HUES6 (cell line): ENCODE results near the gene AURKAIP1.
A peak's percentile ranks its signal among the peaks of the same experiment; 100 is the strongest.

ENCODE experiments used
- H3K27ac ChIP-seq: 2 replicates; pipeline ENCODE4 v1.7.0; 2013; ENCODE audit warnings: low read depth, mild to moderate bottlenecking, low read length, inconsistent platforms
- H3K27me3 ChIP-seq: 2 replicates; pipeline ENCODE4 v1.6.1; 2013; ENCODE audit warnings: low read length; ENCODE audit not compliant: control insufficient read depth, insufficient read depth
- H3K36me3 ChIP-seq: 2 replicates; pipeline ENCODE4 v1.6.1; 2013; ENCODE audit warnings: low read length; ENCODE audit not compliant: control insufficient read depth, insufficient read depth
- H3K4me1 ChIP-seq: 2 replicates; pipeline ENCODE4 v1.6.1; 2013; ENCODE audit warnings: low read length; ENCODE audit not compliant: control insufficient read depth, insufficient read depth
- H3K4me3 ChIP-seq: 2 replicates; pipeline ENCODE4 v1.5.1; 2013; ENCODE audit warnings: low read depth, low read length
- H3K9ac ChIP-seq: one replicate; pipeline ENCODE4 v1.6.1; 2013; ENCODE audit warnings: mild to moderate bottlenecking, low read length
- H3K9me3 ChIP-seq: 2 replicates; pipeline ENCODE4 v1.6.1; 2013; ENCODE audit warnings: low read depth, low read length; ENCODE audit not compliant: control insufficient read depth, insufficient read depth

The AURKAIP1 gene

DNA sequence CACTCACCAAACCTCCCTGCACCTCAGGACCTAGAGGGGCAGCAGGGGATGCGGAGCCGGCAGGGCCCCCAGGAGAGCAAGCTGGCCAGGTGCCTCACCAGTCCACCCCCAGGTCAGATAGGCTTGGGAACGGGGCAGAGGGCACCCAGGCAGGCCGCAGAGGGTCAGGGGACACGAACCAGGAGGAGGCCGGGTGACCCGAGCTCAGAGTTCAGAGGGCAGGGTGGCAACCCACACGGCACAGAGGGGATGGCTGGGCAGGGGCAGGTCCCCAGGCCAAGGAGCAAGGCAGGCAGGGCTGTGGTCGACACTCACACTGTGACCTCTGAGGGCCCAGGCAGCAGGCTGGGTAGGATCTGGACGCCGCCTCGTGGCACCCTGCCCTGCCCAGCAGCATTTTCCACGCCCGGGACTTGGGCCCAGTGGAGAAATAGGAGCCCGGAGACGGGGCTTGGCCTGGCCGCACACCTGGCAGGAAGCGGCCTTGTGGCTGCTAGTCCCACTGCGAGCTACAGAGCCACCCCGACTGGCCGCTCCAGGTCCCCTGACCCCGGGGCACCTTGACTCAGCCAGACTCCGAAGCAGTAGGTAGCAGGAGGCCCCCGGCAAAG is 31.1 kb downstream of the AURKAIP1 start:
- H3K27ac ChIP-seq = no peak overlapping the region
- H3K27me3 ChIP-seq = no peaks in the 10 kb centered on the region
- H3K4me3 ChIP-seq = no peak overlapping the region
- H3K36me3 ChIP-seq = peaks cover 29% of the 10 kb centered on the region
- H3K4me1 ChIP-seq = peaks cover 12% of the 10 kb centered on the region
- H3K9me3 ChIP-seq = no peaks in the 10 kb centered on the region
- H3K9ac ChIP-seq = no peak overlapping the region

DNA sequence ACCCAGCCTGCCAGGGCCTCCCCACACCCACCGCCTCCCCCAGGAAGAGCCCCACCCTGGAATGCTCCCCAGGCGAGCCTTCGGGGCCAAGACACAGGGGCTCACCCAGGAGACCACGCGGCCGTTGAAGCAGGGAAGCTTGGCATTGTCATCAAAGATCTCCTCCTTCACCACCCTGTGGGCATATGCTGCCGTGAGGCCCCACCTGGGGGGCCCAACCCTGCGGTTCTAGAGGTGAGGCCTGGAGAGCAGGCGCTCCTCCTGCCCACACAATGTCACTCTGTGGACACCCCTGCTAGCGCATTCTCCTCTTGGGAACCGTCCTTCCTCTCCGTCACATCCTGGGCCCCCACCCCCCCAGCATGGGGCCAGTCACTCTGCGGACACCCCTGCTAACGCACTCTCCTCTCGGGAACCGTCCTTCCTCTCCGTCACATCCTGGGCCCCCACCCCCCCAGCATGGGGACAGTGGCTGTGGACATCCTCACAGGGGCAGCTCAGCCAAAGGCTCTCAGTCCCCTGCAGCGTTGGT is 32.4 kb downstream of the AURKAIP1 start:
- Histone ChIP-seq H3K27ac (0 out of 2 replicates have a peak overlapping the region, but pooled peaks have one; percentile 19), H3K9ac (no peak overlapping the region), H3K9me3 (no peaks in the 10 kb centered on the region), H3K27me3 (no peaks in the 10 kb centered on the region), H3K4me3 (no peak overlapping the region), H3K4me1 (peaks cover 5% of the 10 kb centered on the region), H3K36me3 (peaks cover 38% of the 10 kb centered on the region)

DNA sequence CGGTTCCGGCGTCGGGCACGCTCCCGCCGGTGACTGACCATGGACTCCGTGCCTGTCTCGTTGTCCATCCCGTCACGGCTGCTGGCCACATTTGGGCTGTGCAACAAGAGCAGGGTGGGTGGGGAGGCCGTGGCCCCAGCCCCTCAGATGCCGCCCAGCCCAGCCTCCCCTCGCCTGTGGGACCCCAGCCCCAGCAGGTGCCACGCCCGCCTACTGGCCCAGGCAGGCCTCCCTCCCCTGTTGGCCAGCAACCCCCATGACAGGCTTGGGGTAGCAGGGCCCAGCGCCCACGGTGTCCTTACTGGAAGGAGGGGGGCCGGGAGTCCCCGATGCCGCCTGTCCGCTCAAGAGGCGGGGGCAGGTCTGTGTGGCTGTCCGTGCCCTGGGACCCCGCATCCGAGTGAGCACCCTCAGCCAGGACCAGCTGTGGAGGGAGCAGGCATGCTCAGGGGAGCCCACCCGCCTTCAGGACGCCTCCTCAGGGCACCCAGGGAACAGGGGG is 32.9 kb downstream of the AURKAIP1 start:
- Histone ChIP-seq H3K27me3 (no peaks in the 10 kb centered on the region), H3K36me3 (peaks cover 38% of the 10 kb centered on the region), H3K4me1 (no peaks in the 10 kb centered on the region), H3K9ac (no peak overlapping the region), H3K4me3 (no peak overlapping the region), H3K27ac (0 out of 2 replicates have a peak overlapping the region, but pooled peaks have one; percentile 19), H3K9me3 (no peaks in the 10 kb centered on the region)

DNA sequence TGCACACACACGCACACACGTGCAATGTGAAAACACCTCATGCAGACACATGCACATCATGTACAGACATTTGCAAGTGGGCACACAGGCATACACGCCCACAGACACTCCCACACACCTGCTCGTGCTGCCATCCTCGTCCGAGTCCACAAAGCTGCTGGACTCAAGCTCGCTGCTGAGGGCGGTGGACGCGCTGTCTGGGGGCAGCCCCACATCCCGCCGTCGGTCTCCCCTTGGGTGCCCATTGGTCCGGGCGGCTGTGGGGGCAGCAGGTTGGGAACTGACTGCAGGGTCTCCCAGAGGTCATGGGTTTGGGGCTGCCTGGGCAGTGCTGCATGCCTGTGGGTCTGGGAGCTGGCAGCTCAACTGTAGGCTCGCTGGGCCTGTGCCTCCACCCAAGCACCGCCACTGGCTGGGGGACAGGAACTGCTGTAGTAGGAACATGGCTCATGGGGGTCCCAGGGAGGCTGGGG is 33.4 kb downstream of the AURKAIP1 start:
- H3K9ac ChIP-seq = no peak overlapping the region
- H3K4me3 ChIP-seq = no peak overlapping the region
- H3K27ac ChIP-seq = no peak overlapping the region
- peaks cover 38% of the 10 kb centered on the region for H3K36me3 ChIP-seq
- H3K4me1 ChIP-seq = no peaks in the 10 kb centered on the region
- H3K9me3 ChIP-seq = no peaks in the 10 kb centered on the region
- no peaks in the 10 kb centered on the region for H3K27me3 ChIP-seq

DNA sequence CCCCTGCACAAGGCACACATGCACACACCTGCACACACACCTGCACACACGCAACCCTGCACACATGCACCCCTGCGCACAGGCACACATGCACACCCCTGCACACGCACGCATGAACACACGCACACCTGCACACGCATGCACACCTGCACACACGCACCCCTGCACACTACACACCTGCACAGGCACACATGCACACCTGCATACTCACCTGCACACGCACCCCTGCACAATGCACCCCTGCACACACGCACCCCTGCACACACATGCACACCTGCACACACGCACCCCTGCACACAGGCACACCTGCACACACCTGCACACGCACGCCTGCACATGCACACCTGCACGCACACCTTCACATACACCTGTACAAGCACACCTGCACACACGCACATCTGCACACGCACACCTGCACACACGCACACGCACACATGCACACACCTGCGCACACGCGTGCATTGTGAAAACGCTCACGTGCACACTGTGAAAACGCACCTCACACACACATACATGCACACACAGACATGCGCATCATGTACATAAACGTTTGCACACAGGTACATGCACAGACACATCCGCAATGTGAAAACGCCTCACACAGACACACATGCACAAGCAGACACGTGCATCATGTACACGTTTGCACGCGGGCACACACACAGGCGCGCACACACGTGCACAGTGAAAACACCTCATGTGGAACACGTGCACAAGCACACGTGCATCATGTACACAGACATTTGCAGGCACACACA is 34.0 kb downstream of the AURKAIP1 start:
- H3K27ac ChIP-seq = no peak overlapping the region
- H3K9ac ChIP-seq = no peak overlapping the region
- no peak overlapping the region for H3K4me3 ChIP-seq
- no peaks in the 10 kb centered on the region for H3K27me3 ChIP-seq
- H3K4me1 ChIP-seq = no peaks in the 10 kb centered on the region
- peaks cover 34% of the 10 kb centered on the region for H3K36me3 ChIP-seq
- no peaks in the 10 kb centered on the region for H3K9me3 ChIP-seq

DNA sequence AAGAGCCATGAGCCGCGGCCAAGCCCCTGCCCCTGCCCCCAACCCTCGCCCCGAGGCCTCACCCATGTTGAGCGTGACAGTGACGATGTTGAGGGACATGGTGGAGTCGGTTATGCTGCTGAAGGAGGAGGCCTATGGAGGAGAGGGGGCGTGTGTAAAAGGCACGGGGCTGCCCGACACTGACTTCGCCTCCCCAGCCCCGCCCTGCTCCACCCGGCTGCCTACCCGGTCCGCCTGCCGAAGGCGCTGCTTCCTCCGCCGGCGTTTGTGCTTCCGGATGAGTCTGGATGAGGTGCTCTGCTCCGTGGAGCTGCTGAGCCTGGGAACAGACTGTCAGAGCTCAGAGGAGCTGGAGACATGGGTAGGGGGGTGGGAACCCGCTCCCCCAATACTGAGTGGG is 34.8 kb downstream of the AURKAIP1 start:
- Histone ChIP-seq H3K36me3 (peaks cover 38% of the 10 kb centered on the region), H3K4me3 (no peak overlapping the region), H3K9me3 (no peaks in the 10 kb centered on the region), H3K27ac (no peak overlapping the region), H3K9ac (no peak overlapping the region), H3K27me3 (no peaks in the 10 kb centered on the region), H3K4me1 (no peaks in the 10 kb centered on the region)

DNA sequence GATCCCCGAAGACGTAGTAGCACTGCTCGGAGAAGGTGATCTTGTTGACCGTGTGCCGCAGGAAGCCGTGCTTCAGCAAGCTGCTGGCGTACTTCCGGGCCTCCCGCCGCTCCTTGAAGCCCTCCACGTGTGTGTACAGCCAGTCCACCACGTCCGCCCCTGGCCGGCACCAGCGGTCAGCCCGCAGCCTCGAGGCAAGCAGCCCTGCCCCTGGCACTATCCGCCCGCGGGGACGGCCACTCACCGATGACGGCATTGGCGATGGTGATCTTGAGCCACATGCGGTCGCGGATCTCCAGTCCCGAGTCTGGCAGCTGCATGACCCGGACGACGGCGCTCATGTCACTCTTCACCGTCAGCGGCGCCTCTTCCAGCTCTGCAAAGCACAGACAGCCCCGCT is 36.7 kb downstream of the AURKAIP1 start:
- Histone ChIP-seq H3K36me3 (peaks cover 39% of the 10 kb centered on the region), H3K9me3 (no peaks in the 10 kb centered on the region), H3K27ac (no peak overlapping the region), H3K27me3 (no peaks in the 10 kb centered on the region), H3K9ac (no peak overlapping the region), H3K4me3 (no peak overlapping the region), H3K4me1 (no peaks in the 10 kb centered on the region)

DNA sequence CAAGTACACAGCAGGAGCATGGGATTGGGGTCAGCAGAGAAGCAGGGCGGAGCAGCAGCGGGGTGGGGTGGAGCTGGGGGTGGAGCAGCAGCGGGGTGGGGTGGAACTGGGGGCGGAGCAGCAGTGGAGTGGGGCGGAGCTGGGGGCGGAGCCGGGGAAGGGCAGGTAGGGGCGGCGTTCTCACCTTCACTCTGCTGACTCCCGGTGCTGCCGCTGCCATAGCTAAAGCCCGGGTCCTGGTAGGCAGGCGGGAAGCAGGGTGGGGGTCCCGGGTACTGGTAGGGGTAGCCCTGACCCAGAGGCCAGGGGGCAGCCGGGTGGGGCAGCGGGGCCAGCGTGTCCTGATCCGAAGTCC is 37.2 kb downstream of the AURKAIP1 start:
- H3K36me3 ChIP-seq = peaks cover 39% of the 10 kb centered on the region
- no peaks in the 10 kb centered on the region for H3K27me3 ChIP-seq
- no peaks in the 10 kb centered on the region for H3K9me3 ChIP-seq
- H3K4me1 ChIP-seq = no peaks in the 10 kb centered on the region
- no peak overlapping the region for H3K4me3 ChIP-seq
- no peak overlapping the region for H3K27ac ChIP-seq
- no peak overlapping the region for H3K9ac ChIP-seq

DNA sequence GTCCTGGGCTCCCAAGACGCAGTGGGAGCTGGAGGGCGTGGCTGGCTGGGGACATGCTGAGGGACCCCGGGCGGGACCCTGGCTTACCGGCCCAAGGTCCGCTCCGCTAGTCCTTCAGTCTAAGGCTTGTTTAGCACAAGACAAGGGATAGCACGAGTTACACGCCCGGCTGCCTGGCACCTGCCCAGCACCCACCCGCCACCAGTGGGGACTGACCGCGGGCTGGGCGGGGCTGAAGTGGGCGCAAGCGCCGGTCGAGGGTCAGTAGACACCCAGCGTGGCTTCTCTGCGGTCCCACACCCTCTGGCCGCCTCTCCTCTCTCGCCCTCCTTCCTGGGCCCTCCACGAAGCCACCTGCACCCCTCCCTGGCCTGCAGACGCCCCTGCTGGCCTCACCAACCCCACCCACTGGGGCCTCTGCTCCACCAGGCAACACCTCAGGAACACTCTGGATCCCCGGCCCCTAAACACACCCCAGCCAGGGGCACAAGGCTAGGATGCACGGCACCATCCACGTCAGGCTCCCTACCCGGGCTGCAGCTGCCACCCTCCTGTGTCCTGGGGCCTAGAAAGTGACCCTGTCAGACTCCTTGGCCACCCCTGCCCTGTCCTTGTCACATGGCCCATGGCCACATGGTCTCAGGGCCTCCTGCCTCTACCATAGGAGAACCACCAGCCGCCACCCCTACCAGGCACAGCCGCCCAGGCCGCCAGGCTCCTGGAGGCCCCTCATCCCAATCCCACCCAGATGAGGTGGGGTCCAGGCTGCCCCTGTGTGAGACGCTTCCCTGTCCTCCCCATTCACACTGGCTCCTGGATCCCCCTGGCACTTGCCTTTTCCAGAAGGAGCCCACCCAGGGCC is 37.8 kb downstream of the AURKAIP1 start:
- Histone ChIP-seq H3K4me1 (no peaks in the 10 kb centered on the region), H3K9me3 (no peaks in the 10 kb centered on the region), H3K9ac (no peak overlapping the region), H3K27ac (no peak overlapping the region), H3K4me3 (no peak overlapping the region), H3K27me3 (no peaks in the 10 kb centered on the region), H3K36me3 (peaks cover 39% of the 10 kb centered on the region)

DNA sequence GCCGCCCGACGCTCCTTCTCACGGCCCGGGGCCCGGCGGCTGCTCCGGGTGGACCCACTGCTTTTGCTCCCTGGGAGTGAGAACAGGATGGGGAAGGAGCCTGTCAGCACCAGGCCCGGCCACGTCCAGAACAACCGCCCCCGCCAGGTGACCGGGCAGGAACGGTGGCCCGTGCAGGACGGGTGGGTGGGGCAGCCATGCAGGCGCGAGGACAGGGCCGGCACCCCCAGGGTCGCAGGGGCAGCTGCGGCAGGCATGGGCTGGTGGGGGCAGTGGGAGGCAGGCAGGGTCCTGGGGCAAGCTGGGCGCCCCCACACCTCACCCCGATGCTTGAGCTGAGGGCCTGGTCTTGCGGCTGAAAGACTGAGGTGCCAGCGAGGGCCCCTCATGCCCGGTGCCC is 38.6 kb downstream of the AURKAIP1 start:
- Histone ChIP-seq H3K27ac (no peak overlapping the region), H3K27me3 (no peaks in the 10 kb centered on the region), H3K9ac (no peak overlapping the region), H3K4me3 (no peak overlapping the region), H3K4me1 (no peaks in the 10 kb centered on the region), H3K36me3 (peaks cover 34% of the 10 kb centered on the region), H3K9me3 (no peaks in the 10 kb centered on the region)
